Testis (tissue), 2 donors: Measurements from ENCODE around the gene RFLNA.

Experiments
- CTCF ChIP-seq, 3 experiments: fragments of 450-650 bp in 2 of 3; fragments of 200-600 bp in 1 of 3; sonication (generic) in 1 of 3; IDR thresholded peaks; one replicate each; pipeline ENCODE4 v1.5.1; 2016 to 2019; ENCODE audit warnings: antibody characterized with exemption in 3 of 3, mild to moderate bottlenecking in 2 of 3, moderate library complexity in 1 of 3
- POLR2A ChIP-seq: fragments of 450-650 bp; IDR thresholded peaks from one replicate; pipeline ENCODE4 v1.6.1; 2017; ENCODE audit warnings: antibody characterized with exemption, mild to moderate bottlenecking, moderate library complexity

GRCh38 chr12:124278389-124279101 is 16.3 kb upstream of the RFLNA start:
- TF ChIP-seq CTCF (IDR thresholded peaks at IDR 0.05): no peak
- TF ChIP-seq POLR2A: no peak
